Naive thymus-derived CD4-positive, alpha-beta T cell (primary cell): Measurements from ENCODE around the gene HOXD11. TPM values are rescaled to one million over a fixed set of nuclear protein-coding genes. Genes with fewer than 3 reads are reported as not detected.

Source experiments
- ATAC-seq: fragments of 150-1000 bp; cut with Tn5 transposase; 2 replicates; pipeline ENCODE4 v1.10.0; 2021; ENCODE audit warnings: mild to moderate bottlenecking, moderate library complexity
- CTCF ChIA-PET: fragments of 350-600 bp; sonication (Branson Sonifier 250); formaldehyde crosslinking; loops from one replicate; lab custom pipeline; 2021; ENCODE audit warnings: antibody characterized with exemption; lab: Charles Lee
- POLR2A ChIA-PET: fragments of 350-600 bp; sonication (Branson Sonifier 250); formaldehyde crosslinking; loops from one replicate; lab custom pipeline; 2021; ENCODE audit warnings: antibody characterized with exemption, inconsistent platforms; lab: Charles Lee
- DNase-seq, 9 donors: peaks; one replicate each; pipeline versions ENCODE4 v3.0.0 to v3.0.0-alpha.2; 2020 to 2022; ENCODE audit warnings: mixed read lengths in 1 of 9
- H3K27ac ChIP-seq: one replicate; pipeline ENCODE4 v1.7.0; 2013; ENCODE audit warnings: mild to moderate bottlenecking, low read depth, low read length, moderate library complexity
- H3K27me3 ChIP-seq, 2 donors: one replicate each; pipeline ENCODE4 v1.7.0; 2013; ENCODE audit warnings: low read length in 2 of 2, mild to moderate bottlenecking in 2 of 2, moderate library complexity in 2 of 2; ENCODE audit not compliant: control insufficient read depth in 2 of 2, insufficient read depth in 2 of 2
- H3K36me3 ChIP-seq, 3 experiments: 1 replicate in 2 of 3; 2 replicates in 1 of 3; pipeline ENCODE4 v1.7.0; 2013; ENCODE audit warnings: low read length in 3 of 3, mild to moderate bottlenecking in 3 of 3, moderate library complexity in 1 of 3; ENCODE audit not compliant: insufficient read depth in 3 of 3, control insufficient read depth in 2 of 3
- H3K4me1 ChIP-seq, 2 donors: one replicate each; pipeline ENCODE4 v1.7.0; 2013; ENCODE audit warnings: low read length in 2 of 2, mild to moderate bottlenecking in 2 of 2, moderate library complexity in 1 of 2; ENCODE audit not compliant: control insufficient read depth in 2 of 2, insufficient read depth in 2 of 2
- H3K4me3 ChIP-seq: 2 replicates; pipeline ENCODE4 v1.7.0; 2013; ENCODE audit warnings: mild to moderate bottlenecking, low read length
- H3K9me3 ChIP-seq, 3 experiments: 1 replicate in 2 of 3; 2 replicates in 1 of 3; pipeline ENCODE4 v1.7.0; 2013; ENCODE audit warnings: low read length in 3 of 3; ENCODE audit not compliant: control insufficient read depth in 2 of 3
- H3K27ac Mint-ChIP-seq, 9 donors: one replicate each; pipeline ENCODE4 v1.8.0; 2020 to 2022; ENCODE audit warnings: mixed read lengths in 9 of 9, mild to moderate bottlenecking in 8 of 9, moderate library complexity in 5 of 9, inconsistent platforms in 2 of 9
- H3K27me3 Mint-ChIP-seq, 5 donors: one replicate each; pipeline ENCODE4 v1.8.0; 2021 to 2022; ENCODE audit warnings: mixed read lengths in 5 of 5, mild to moderate bottlenecking in 1 of 5
- H3K36me3 Mint-ChIP-seq, 5 donors: one replicate each; pipeline ENCODE4 v1.8.0; 2020 to 2022; ENCODE audit warnings: mixed read lengths in 5 of 5, mild to moderate bottlenecking in 3 of 5, inconsistent platforms in 1 of 5
- H3K4me1 Mint-ChIP-seq, 7 donors: one replicate each; pipeline ENCODE4 v1.8.0; 2020 to 2022; ENCODE audit warnings: mixed read lengths in 7 of 7, mild to moderate bottlenecking in 3 of 7, inconsistent platforms in 1 of 7
- H3K4me3 Mint-ChIP-seq, 10 donors: one replicate each; pipeline ENCODE4 v1.8.0; 2020 to 2022; ENCODE audit warnings: mild to moderate bottlenecking in 10 of 10, mixed read lengths in 10 of 10, moderate library complexity in 6 of 10, inconsistent platforms in 2 of 10
- H3K9me3 Mint-ChIP-seq, 11 donors: one replicate each; pipeline ENCODE4 v1.8.0; 2020 to 2022; ENCODE audit warnings: mixed read lengths in 11 of 11, mild to moderate bottlenecking in 4 of 11, inconsistent platforms in 1 of 11, moderate library complexity in 1 of 11
- intact Hi-C, 2 donors: fragments of 100-400 bp; cut with micrococcal nuclease; formaldehyde crosslinking; loops; one replicate each; pipeline ENCODE4 v1.15.1; 2023
- polyA plus RNA-seq, 2 donors: library from polyadenylated mRNA; unstranded; fragments of 300-500 nt; fragmentation: Illumina TruSeq; gene quantifications; one replicate each; pipeline ENCODE4 v1.2.3, GENCODE V29; 2021
- total RNA-seq, 6 experiments: library from RNA in 5 of 6; stranded (reverse) in 5 of 6; gene quantifications; 1 replicate in 5 of 6; 2 replicates in 1 of 6; pipeline ENCODE4 v1.2.3 and lab custom pipeline; 2021 to 2026

HOXD11 gene
- total and polyA plus RNA-seq, 7 experiments from 2014 or later, result not detected

DNA sequence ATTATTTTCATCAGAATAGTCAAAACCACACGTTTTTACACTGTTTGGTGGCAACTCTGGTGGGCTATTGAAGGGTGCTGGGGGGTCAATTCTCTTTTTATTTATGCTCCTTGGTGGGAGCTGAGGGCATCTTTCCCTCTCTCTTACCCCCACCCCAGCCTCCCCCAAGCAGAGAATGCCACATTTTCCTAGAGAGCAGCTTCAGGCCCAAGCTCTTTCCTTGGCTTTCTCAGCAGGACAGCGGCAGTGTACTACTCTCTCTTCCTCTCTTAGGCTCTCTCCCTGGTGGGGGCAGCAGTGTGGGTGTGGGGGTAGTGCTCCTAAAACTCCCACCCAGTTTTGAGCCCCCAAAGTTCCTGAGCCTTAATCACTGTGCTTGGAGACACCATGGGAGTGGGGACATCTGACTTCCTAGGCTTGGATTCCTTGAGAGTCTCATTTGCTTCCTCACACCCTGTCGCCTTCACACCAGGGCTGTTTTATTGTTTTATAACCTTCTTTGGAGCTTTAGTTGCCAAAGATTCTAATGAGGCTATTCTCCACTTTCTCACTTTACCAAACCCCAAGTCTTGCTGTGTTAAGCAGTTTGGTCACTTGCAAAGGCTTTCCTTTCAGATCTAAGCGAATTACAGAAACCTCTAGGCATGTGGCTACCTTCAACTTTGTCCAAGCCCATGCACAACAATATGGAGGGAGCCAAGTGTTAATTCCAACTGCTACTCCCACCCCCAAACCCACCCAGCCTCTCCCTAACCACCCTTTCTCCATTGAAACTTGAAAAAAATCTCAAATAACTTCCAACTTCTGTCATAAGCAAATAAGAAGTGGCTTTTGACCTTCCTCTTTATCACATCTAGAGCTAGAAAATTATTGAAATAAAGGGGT lies 38.2 kb downstream of the HOXD11 start:
- Histone ChIP-seq H3K4me3 (no peak overlapping the region), H3K36me3 (no peaks in the 10 kb centered on the region), H3K27me3 (peaks cover 7 to 38% of the 10 kb centered on the region in 2 donors), H3K9me3 (no peaks in the 10 kb centered on the region), H3K27ac (no peak overlapping the region), H3K4me1 (peaks cover 3 to 8% of the 10 kb centered on the region in 2 donors)
- intact Hi-C loops, result no loop called here
- no peak for DNase-seq
- no peaks in the 10 kb centered on the region for H3K36me3 Mint-ChIP-seq
- H3K4me3 Mint-ChIP-seq, result no peak overlapping the region
- peaks cover 0 to 6% (median 0%) of the 10 kb centered on the region in 11 donors for H3K9me3 Mint-ChIP-seq
- CTCF ChIA-PET, result interaction anchor here (0.9 to 1.0 kb wide), 2 partner anchors 17 to 310 kb away, joined by 3 to 4 read pairs; no protein-coding TSS in a partner anchor
- H3K4me1 Mint-ChIP-seq, result peaks cover 0 to 20% (median 13%) of the 10 kb centered on the region in 7 donors
- no peak for ATAC-seq
- POLR2A ChIA-PET, result interaction anchor here (0.9 kb wide), 1 partner anchor 13 kb away, joined by 3 read pairs; no protein-coding TSS in a partner anchor
- no peak overlapping the region for H3K27ac Mint-ChIP-seq
- H3K27me3 Mint-ChIP-seq, result peaks cover 89 to 94% (median 92%) of the 10 kb centered on the region in 5 donors

DNA sequence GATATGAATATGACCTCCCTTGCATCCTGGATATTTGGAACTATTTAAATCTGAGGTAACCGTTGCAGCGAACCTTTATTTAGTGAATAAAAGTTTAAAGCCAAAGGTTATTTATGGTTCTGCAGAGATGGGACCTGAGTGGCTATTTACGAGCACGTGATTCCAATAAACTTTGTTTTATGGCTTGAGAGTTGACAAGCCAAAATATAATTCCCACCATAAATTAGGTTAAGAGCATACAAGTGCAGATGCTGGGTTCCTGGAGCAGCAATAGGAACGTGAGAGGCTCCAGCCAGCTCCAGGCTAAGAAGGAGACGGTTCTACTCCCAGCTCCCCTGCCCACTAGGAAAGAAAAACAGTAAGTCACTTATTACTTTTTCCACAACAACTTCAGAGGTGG lies 39.0 kb downstream of the HOXD11 start:
- Histone ChIP-seq H3K4me3 (no peak overlapping the region), H3K4me1 (peaks cover 0 to under 1% of the 10 kb centered on the region in 2 donors), H3K36me3 (no peaks in the 10 kb centered on the region), H3K9me3 (no peaks in the 10 kb centered on the region), H3K27me3 (peaks cover 8 to 38% of the 10 kb centered on the region in 2 donors), H3K27ac (no peak overlapping the region)
- H3K27me3 Mint-ChIP-seq, result peaks cover 93 to 98% (median 94%) of the 10 kb centered on the region in 5 donors
- ChIA-PET CTCF (interaction anchor here (1.0 kb wide), 1 partner anchor 16 kb away, joined by 3 read pairs; no protein-coding TSS in a partner anchor), POLR2A (no interaction called here)
- no peak overlapping the region for H3K27ac Mint-ChIP-seq
- peaks cover 0 to 4% (median 0%) of the 10 kb centered on the region in 11 donors for H3K9me3 Mint-ChIP-seq
- no peak for ATAC-seq
- no peak for DNase-seq
- H3K4me3 Mint-ChIP-seq, result no peak overlapping the region
- H3K36me3 Mint-ChIP-seq, result no peaks in the 10 kb centered on the region
- intact Hi-C loops, result no loop called here
- H3K4me1 Mint-ChIP-seq, result peaks cover 0 to 20% (median 8%) of the 10 kb centered on the region in 7 donors

DNA sequence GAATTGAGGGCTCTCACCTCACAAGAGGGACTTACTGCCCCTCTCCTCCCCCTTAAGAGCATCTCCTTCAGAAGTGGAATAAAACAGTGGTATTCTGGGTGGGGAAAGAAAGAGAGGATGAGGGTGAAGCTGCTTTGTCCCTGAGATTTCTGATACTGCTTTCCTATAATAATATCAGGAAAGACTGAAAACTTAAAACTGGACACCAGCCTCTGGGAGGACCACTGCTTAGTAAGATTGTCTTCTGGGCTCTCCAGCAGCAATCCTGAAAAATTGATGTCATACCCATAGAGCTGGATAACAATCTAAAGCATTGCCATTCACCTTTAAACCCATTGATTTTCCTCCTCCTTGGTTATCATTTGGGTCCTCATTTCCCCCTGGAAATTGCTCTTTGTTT lies 39.6 kb downstream of the HOXD11 start:
- H3K27ac Mint-ChIP-seq, result no peak overlapping the region
- peaks cover 0 to 14% (median 6%) of the 10 kb centered on the region in 7 donors for H3K4me1 Mint-ChIP-seq
- POLR2A ChIA-PET, result no interaction called here
- peaks cover 0 to 5% (median 0%) of the 10 kb centered on the region in 11 donors for H3K9me3 Mint-ChIP-seq
- H3K27me3 ChIP-seq, result peaks cover 10 to 36% of the 10 kb centered on the region in 2 donors
- ATAC-seq (no peak), DNase-seq (no peak)
- no peaks in the 10 kb centered on the region for H3K36me3 Mint-ChIP-seq
- no peak overlapping the region for H3K4me3 Mint-ChIP-seq
- H3K27me3 Mint-ChIP-seq, result peaks cover 92 to 96% (median 93%) of the 10 kb centered on the region in 5 donors
- H3K27ac ChIP-seq, result no peak overlapping the region
- H3K4me1 ChIP-seq, result no peaks in the 10 kb centered on the region
- no peaks in the 10 kb centered on the region for H3K9me3 ChIP-seq
- intact Hi-C loops, result no loop called here
- CTCF ChIA-PET, result no interaction called here
- no peaks in the 10 kb centered on the region for H3K36me3 ChIP-seq
- H3K4me3 ChIP-seq, result no peak overlapping the region

DNA sequence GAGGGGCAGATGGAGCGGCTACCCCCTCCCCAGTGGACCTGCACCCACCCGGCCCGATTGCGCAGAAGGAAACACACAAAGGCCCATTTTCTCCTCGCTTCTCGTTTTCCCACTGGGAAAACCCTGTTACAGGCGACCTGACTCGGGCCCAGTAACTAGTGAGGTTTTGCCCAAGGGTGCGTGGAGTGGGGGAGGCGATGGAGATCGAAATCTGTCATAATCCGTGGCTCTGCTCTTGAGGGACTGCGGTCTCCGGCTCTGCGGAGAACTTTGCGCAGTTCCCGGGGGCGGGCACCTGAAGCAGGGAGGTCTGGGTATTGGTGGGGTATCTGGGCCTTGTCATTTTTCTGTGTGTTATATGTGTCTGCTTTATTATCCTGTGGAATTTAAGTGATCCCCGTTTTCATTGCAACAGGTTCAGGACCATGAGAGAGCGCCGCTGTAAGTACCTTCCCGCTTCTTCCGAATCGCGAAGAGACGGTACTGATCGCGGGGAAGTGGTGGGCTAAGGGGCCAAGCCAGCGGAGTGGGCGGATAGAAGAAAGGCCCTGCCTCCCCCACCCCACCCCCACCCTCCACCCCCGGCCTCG lies 40.2 kb downstream of the HOXD11 start:
- DNase-seq (no peak), ATAC-seq (no peak)
- Mint-ChIP-seq H3K4me1 (peaks cover 0 to 14% (median 6%) of the 10 kb centered on the region in 7 donors), H3K9me3 (peaks cover 0 to 5% (median 0%) of the 10 kb centered on the region in 11 donors), H3K4me3 (no peak overlapping the region), H3K36me3 (no peaks in the 10 kb centered on the region), H3K27me3 (peaks cover 86 to 93% (median 88%) of the 10 kb centered on the region in 5 donors), H3K27ac (no peak overlapping the region)
- no peaks in the 10 kb centered on the region for H3K4me1 ChIP-seq
- POLR2A ChIA-PET, result no interaction called here
- intact Hi-C loops, result no loop called here
- CTCF ChIA-PET, result no interaction called here
- H3K36me3 ChIP-seq, result no peaks in the 10 kb centered on the region
- H3K27me3 ChIP-seq, result peaks cover 10 to 36% of the 10 kb centered on the region in 2 donors
- no peaks in the 10 kb centered on the region for H3K9me3 ChIP-seq
- no peak overlapping the region for H3K4me3 ChIP-seq
- H3K27ac ChIP-seq, result no peak overlapping the region

DNA sequence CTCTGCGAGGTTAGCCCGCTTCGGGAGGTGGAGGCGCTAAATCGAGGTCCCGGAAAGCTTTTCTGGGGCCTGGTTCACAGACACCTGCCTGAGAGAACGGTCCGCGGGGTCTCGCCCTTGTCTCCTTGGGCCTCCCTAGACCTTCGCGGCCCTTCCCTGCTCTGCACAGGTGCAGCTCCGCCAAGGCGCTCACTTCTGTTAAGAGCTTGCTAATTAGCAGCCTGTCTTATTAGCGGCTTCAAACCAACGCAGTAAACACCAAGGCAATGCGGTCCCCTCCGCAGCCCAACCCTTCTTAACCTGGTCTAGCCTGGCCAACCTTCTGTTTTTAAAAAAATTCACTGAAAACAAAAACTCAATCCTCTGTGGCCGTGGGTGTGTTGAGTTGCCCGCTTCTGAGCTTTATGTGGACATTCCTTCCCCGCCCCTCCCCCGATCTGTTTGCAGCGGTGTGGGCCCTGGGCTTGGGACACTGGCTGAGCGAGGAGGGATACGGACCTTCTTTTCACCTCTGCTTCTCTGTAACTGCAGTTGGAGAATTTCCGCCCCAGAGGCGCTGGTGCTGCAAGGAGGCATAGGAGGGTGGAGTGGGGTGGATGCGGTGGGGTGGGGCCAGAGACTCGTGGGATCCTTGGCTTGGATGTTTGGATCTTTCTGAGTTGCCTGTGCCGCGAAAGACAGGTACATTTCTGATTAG lies 40.9 kb downstream of the HOXD11 start:
- intact Hi-C loops, result no loop called here
- no peaks in the 10 kb centered on the region for H3K9me3 ChIP-seq
- peak overlapping the region in 1 of 10 donors; percentile 10 for H3K4me3 Mint-ChIP-seq
- ChIA-PET POLR2A (no interaction called here), CTCF (interaction anchor here (0.6 kb wide), 1 partner anchor 1080 kb away, joined by 6 read pairs; no protein-coding TSS in a partner anchor)
- H3K9me3 Mint-ChIP-seq, result peaks cover 0 to 5% (median 0%) of the 10 kb centered on the region in 11 donors
- no peak for DNase-seq
- no peaks in the 10 kb centered on the region for H3K36me3 Mint-ChIP-seq
- H3K27ac Mint-ChIP-seq, result no peak overlapping the region
- H3K27ac ChIP-seq, result no peak overlapping the region
- peaks cover 0 to 14% (median 8%) of the 10 kb centered on the region in 7 donors for H3K4me1 Mint-ChIP-seq
- no peak overlapping the region for H3K4me3 ChIP-seq
- ATAC-seq, result no peak
- peaks cover 83 to 93% (median 89%) of the 10 kb centered on the region in 5 donors for H3K27me3 Mint-ChIP-seq
- no peaks in the 10 kb centered on the region for H3K36me3 ChIP-seq
- peaks cover 10 to 36% of the 10 kb centered on the region in 2 donors for H3K27me3 ChIP-seq
- H3K4me1 ChIP-seq, result no peaks in the 10 kb centered on the region

DNA sequence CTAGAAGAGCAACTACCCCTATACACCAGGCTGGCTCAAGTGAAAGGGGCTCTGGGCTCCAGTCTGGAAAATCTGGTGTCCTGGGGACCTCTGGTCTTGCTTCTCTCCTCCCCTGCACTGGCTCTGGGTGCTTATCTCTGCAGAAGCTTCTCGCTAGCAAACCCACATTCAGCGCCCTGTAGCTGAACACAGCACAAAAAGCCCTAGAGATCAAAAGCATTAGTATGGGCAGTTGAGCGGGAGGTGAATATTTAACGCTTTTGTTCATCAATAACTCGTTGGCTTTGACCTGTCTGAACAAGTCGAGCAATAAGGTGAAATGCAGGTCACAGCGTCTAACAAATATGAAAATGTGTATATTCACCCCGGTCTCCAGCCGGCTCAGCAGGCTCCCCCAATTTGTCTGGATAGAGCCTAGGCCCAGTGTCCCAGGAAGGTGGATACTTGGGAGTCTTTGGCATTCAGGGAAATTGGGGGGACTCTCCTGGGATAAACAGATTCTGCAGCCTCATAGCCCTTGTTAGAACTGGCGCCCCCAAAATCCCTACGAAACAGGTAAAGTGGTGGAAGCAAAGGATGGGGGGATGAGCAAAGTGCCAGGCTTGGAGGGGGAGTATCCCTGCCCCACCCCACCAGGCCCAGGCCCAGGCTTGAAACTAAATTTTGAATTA lies 41.8 kb downstream of the HOXD11 start:
- DNase-seq, result no peak
- H3K36me3 Mint-ChIP-seq, result no peaks in the 10 kb centered on the region
- Histone ChIP-seq H3K4me1 (no peaks in the 10 kb centered on the region), H3K27ac (no peak overlapping the region), H3K9me3 (no peaks in the 10 kb centered on the region), H3K36me3 (no peaks in the 10 kb centered on the region), H3K4me3 (no peak overlapping the region), H3K27me3 (peaks cover 10 to 36% of the 10 kb centered on the region in 2 donors)
- peak overlapping the region in 1 of 10 donors; percentile 16 for H3K4me3 Mint-ChIP-seq
- H3K27ac Mint-ChIP-seq, result no peak overlapping the region
- ChIA-PET POLR2A (no interaction called here), CTCF (no interaction called here)
- no peak for ATAC-seq
- intact Hi-C loops, result no loop called here
- H3K27me3 Mint-ChIP-seq, result peaks cover 81 to 93% (median 88%) of the 10 kb centered on the region in 5 donors
- peaks cover 0 to 14% (median 8%) of the 10 kb centered on the region in 7 donors for H3K4me1 Mint-ChIP-seq
- peaks cover 0 to 5% (median 0%) of the 10 kb centered on the region in 11 donors for H3K9me3 Mint-ChIP-seq
